HG03575 (cell line): ENCODE data around the gene CLK1.
"Not testable (repeated sequence)": the region's sequence is repeated elsewhere in the genome, so short reads cannot be mapped to it uniquely, and the experiment has no call there.

Source experiments
- ATAC-seq: cut with Tn5 transposase; IDR thresholded peaks from one replicate; pipeline ENCODE4 v1.9.1; 2021; ENCODE audit not compliant: unreplicated experiment, insufficient number of reproducible peaks, low FRiP score; ENCODE audit errors: extremely low read depth

Gene CLK1

DNA sequence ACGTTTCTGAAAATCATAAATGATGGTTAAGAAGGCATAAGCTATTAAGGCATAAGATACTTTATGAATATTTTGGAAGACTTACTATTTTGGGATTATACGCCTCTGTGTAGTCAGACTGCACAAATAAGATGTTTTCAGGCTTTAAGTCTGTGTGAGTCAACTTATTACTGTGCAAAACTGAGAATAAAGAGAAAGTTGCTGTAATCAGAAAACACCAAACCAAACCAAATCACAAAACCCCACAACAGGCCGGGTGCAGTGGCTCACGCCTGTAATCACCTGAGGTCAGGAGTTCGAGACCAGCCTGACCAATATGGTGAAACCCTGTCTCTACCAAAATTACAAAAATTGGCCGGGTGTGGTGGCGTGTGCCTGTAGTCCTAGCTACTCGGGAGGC is 7.7 kb downstream of the CLK1 start:
- no peak for ATAC-seq

GRCh38 chr2:200852605-200853004 is 11.9 kb downstream of the CLK1 start:
- no peak for ATAC-seq

DNA sequence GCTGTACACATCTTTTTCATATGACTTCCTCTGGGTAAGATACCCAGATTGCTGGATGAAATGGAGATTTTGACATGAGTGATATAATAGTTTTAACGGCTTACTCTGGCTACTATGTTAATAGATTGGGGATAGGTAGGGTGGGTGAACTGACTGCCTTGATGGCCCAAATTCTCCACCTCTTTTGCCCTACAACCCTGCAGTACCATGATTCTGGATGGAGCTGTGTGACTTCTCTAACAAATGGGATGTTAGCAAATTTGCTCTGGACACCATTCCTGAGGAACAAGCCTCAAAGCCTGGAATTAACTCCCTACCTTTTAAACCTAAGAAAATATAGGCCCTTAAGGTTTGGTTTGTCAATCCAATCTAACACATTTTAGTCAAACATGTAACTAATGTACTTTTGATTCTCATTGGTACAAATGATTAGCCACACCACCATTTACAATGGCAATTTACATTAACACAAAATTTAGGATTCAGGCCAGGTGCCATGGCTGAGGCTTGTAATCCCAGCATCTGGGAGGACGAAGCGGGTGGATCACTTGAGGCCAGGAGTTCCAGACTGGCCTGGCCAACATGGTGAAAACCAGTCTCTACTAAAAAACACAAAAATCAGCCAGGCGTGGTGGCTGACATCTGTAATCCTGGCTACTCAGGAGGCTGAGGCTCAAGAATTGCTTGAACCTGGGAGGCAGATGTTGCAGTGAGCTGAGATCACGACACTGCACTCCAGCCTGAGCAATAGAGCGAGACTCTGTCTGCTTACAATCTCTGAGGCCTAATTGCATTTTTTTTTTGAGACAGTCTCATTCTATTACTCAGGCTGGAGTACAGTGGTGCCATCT is 12.8 kb downstream of the CLK1 start:
- ATAC-seq = no peak

GRCh38 chr2:200850512-200851256 is 13.8 kb downstream of the CLK1 start:
- ATAC-seq = no peak

DNA sequence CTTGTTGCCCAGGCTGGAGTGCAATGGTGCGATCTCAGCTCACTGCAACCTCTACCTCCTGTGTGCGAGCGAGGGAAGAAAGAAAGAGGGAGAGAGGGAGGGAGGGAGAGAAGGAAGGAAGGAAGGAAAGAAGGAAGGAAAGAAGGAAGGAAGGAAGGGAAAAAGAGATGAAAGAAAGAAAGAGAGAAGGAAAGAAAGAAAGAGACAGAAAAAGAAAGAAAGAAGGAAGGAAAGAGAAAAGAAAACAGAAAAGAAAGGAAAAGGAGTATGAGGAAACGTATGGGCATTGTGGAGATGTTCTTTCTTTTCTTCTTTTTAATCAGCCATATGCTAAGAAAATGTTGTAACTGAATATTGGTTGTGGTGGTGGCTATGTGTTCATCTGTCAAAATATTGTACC is 16.5 kb downstream of the CLK1 start:
- ATAC-seq = no peak

DNA sequence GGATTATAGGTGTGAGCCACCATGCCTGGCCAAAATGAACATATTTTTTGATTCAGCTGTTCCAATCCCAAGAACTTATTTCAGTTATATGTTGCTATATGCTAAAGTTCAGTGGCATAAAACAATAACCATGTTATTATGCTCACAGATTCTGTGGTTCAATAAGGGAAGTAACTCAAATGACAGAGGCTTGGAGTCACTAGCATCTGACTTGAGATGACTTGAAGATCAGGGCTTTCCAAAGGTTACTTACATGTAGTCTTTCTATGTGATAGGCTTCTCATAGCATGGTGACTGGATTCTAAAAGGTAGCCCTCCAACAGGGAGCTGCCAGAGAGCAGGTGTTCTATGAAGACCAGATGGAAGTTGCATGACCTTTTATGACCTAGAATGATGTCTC is 17.2 kb downstream of the CLK1 start:
- ATAC-seq = no peak

- ATAC-seq = no peak
These were observed 18.7 kb downstream of the CLK1 start for GRCh38 chr2:200845669-200846325.

- ATAC-seq = no peak
These were observed 19.3 kb downstream of the CLK1 start for GRCh38 chr2:200845194-200845593.

DNA sequence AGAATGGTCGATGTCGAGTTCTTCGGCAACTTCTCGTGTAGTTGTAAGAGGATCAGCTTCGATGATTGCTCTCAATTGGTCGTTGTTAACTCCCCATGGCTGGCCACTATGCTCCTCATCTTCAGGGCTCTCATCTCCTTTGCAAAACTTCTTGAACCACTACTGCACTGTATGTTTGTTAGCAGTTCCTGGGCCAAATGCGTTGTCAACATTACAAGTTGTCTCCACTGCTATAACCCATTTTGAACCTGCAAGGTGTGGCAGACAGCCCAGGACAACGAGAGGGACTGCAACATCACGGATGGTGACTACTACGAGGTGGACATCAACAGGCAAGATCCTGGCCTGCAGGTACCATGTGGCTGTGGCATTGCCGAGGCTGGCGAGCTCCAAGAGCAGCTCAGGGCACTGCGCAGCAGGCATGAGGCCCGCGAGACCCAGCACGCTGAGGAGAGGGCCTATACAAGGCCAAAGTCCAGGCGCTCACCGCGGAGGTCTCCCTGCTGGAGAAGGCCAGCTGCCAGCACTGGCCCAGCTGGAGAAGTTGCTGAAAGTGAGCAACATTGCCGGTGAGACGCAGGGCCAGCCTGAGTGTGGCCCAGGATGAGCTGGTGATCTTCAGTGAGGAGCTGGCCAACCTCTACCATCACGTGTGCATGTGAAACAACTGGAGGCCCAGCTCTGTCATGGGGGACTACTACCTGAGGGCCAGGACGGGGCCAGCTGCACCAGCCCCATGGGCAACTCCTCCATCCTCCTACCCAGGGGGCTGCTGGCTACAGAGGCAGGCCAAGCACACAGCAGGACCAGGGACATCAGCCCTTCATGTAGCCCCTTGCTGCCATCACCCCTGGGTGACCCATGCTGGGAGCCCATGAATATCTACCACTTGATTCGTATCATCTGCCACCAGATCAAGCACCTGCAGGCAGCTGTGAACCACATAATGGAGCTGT is 20.2 kb downstream of the CLK1 start:
- no peak for ATAC-seq

DNA sequence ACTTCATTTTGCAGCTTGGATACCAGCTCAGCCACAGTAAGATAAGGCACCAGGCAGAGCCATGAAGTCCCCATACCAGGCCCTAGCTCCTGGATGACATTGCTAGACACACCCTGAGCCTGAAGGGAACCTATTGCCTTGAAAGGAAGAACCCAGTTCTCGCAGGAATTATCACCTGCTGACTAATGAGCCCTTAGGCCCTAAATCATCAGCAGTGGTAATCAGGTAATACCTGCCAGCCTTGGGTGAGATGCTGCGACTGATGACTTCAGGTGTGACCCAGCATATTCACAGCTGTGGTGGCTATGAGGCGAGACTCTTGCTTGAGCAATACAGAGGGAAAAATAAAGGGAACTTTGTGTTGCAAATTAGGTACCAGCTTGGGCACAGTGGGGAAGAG is 24.9 kb downstream of the CLK1 start:
- ATAC-seq = no peak

DNA sequence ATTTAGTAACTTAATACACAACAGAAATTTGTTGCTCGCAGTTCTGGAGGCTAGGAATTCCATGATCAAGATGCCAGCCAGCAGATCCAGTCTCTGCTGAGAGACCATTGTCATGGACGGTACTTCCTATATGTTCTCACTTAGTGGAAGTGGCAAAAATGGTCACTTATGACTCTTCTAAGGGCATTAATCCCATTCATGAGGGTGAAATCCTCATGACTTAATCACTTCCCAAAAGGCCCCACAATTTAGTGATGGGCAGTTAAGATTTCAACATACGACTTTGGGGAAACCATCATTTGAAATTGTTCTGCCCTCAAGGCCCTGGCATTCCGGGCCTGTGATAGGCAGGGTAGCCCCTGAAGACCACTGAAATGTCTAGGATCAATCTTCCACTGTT is 29.8 kb downstream of the CLK1 start:
- no peak for ATAC-seq

DNA sequence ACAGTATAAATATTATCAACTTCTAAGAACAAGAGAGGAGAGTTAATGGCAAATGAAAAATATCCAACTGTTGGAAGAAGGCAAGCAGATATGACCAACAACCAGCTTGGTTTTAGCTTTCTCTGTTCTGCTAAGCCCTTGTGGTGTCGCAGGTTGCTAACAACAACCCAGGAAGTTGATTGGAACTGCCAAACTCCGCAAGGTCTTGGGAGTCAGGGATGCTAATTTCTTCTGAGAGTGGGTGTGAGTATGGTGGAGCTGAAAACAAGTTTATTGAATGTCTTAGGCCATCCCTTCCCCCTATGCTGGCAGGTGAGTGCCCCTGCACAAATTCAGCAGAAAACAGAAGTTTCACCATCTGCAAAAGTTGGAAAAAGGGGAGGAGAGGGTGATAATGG is 35.2 kb downstream of the CLK1 start:
- no peak for ATAC-seq

DNA sequence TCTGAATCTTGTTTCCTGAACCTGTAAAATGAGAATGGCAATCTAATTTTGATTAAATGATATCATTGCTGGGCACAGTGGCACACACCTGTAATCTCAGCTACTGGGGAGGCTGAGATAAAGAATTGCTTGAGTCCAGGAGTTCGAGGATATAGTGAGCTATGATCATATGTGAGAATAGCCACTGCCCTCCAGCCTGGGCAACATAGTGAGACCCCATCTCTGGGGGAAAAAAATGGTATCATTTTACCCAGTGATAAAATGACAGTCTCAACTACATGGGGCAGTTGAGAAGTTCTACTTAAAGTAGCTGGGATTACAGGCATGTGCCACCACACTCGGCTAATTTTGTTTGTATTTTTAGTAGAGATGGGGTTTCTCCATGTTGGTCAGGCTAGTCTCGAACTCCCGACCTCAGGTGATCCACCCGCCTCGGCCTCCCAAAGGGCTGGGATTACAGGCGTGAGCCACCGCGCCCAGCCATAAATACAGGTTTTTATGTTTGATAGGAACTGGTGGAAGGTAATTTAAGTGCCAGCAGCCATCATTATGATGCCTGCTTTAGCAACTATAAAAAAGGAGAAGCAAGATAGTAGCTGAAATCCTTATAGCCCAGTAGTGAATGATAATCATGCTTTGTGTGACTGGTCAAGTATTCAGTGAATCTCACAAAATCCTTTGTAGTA is 35.7 kb downstream of the CLK1 start:
- no peak for ATAC-seq

- ATAC-seq = no peak
These were observed 36.4 kb downstream of the CLK1 start for GRCh38 chr2:200828104-200828503.

DNA sequence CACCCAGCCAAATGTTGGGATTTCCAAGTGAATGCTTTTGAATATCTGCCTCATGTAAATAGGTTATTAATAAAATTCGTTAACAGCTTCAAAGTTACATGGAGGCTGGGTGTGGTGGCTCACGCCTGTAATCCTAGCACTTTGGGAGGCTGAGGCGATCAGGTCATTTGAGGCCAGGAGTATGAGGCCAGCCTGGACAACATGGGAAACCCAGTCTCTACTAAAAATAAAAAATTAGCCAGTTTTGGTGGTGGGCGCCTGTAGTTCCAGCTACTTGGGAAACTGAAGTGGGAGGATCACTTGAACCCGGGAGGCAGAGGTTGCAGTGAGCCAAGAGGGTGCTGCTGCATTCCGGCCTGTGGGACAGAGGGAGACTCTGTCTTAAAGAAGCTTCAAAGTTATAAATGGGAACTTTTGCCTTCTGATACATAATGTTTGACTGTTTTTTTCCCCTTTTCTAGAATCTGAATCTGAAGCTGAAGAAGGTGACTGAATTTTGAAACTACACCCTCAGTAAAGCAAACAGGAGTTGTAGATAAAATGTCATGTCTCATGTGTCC is 42.7 kb downstream of the CLK1 start:
- no peak for ATAC-seq

DNA sequence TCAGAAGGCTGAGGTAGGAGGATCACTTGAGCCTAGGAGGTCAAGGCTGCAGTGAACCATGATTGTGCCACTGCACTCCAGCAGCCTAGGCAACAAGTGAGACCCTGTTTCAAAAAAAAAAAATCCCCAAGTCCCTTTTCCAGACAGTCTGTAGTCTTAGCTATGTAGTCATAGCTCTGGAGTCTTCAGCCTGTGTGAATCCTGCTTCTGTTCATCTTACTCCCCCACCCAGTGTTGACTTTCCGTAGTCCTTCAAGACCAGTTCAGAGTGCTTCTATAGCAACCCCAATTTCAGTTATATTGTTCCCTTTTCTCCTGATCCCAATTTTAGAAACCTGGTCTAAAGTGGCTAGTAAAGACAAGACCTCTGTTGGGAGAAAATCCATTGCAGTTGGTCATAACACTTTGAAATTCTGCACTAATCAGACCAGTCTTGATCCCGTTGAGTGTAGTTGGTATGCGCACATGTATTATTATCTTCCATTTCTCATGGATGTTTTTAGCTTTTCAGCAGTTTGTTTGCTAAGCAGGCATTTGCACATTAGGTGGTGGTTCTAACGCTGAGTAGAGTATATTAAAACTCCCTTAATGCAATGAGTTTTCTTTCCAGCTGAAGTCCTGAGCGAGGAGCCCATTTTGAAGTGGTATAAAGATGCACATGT is 43.8 kb downstream of the CLK1 start:
- no peak for ATAC-seq

DNA sequence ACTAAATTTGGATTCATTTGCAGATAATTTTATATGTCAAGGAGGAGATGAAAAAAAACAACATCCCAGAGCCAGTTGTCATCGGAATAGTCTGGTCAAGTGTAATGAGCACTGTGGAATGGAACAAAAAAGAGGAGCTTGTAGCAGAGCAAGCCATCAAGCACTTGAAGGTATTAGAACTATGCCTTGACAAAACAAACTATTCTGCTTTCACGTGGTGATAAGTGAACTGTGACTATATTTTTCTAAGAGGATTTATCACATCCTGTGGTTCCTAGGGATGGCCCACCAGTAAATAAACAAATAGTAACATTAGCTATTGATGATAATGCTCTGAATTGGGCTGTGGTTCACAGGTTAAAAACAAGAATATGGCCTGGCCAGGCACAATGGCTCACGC is 45.7 kb downstream of the CLK1 start:
- not testable (repeated sequence) for ATAC-seq

- ATAC-seq = no peak
These were observed 49.5 kb downstream of the CLK1 start for GRCh38 chr2:200814917-200815316.
